Activated B cell treated with CpG ODN at 0.5 μM for 24 hours (primary cell): ENCODE measurements around the gene TEX14. TPM values are rescaled to one million over a fixed set of nuclear protein-coding genes. Genes with fewer than 3 reads are reported as not detected.

Experiments
- ATAC-seq: fragments of 200-7000 bp; cut with Tn5 transposase; one replicate; pipeline ENCODE4 v1.10.0; 2021; ENCODE audit warnings: low read depth, mild to moderate bottlenecking, moderate library complexity
- CTCF ChIA-PET: fragments of 350-600 bp; sonication (Branson Sonifier 250); formaldehyde crosslinking; loops from one replicate; lab custom pipeline; 2021; ENCODE audit warnings: antibody characterized with exemption; lab: Charles Lee
- POLR2A ChIA-PET: fragments of 350-600 bp; sonication (Branson Sonifier 250); formaldehyde crosslinking; loops from one replicate; lab custom pipeline; 2021; ENCODE audit warnings: antibody characterized with exemption; lab: Charles Lee
- DNase-seq: peaks from one replicate; pipeline ENCODE4 v3.0.0; 2022
- H3K27ac Mint-ChIP-seq: one replicate; pipeline ENCODE4 v1.8.0; 2020; ENCODE audit warnings: mixed read lengths
- H3K27me3 Mint-ChIP-seq: one replicate; pipeline ENCODE4 v1.8.0; 2021; ENCODE audit warnings: mixed read lengths
- H3K36me3 Mint-ChIP-seq: one replicate; pipeline ENCODE4 v1.8.0; 2021; ENCODE audit warnings: low read depth, mixed read lengths
- H3K4me1 Mint-ChIP-seq: one replicate; pipeline ENCODE4 v1.8.0; 2021; ENCODE audit warnings: mixed read lengths
- H3K4me3 Mint-ChIP-seq: one replicate; pipeline ENCODE4 v1.8.0; 2020; ENCODE audit warnings: mild to moderate bottlenecking, mixed read lengths
- H3K9me3 Mint-ChIP-seq: one replicate; pipeline ENCODE4 v1.8.0; 2020; ENCODE audit warnings: mixed read lengths
- CTCF ChIP-seq: fragments of 200-600 bp; IDR thresholded peaks from one replicate; pipeline ENCODE4 v1.8.0; 2022; ENCODE audit warnings: antibody characterized with exemption, mild to moderate bottlenecking
- intact Hi-C: fragments of 100-400 bp; cut with micrococcal nuclease; formaldehyde crosslinking; loops from one replicate; pipeline ENCODE4 v1.15.1; 2024
- total RNA-seq: library from RNA; stranded (reverse); gene quantifications from 2 replicates; pipeline ENCODE4 v1.2.3, GENCODE V29; 2022

The TEX14 gene
- total RNA-seq, 1 donor from 2014 or later = 0.16 TPM

GRCh38 chr17:58706351-58707140, 14.7 kb upstream of the TEX14 start:
- ATAC-seq = no peak
- ChIA-PET CTCF (interaction anchor here (0.6 to 1.6 kb wide), 2 partner anchors 297 to 298 kb away, joined by 3 to 6 read pairs; no protein-coding TSS in a partner anchor), POLR2A (interaction anchor here (0.8 kb wide), 1 partner anchor 75 kb away, joined by 3 read pairs; no protein-coding TSS in a partner anchor)
- Mint-ChIP-seq H3K9me3 (no peaks in the 10 kb centered on the region), H3K4me3 (no peak overlapping the region), H3K27ac (no peak overlapping the region), H3K36me3 (peaks cover 46% of the 10 kb centered on the region), H3K27me3 (no peaks in the 10 kb centered on the region), H3K4me1 (peaks cover 16% of the 10 kb centered on the region)
- TF ChIP-seq CTCF = no peak
- intact Hi-C loops = no loop called here
- no peak for DNase-seq

- DNase-seq = no peak
- ChIA-PET POLR2A (interaction anchor here (0.6 kb wide), 1 partner anchor 1619 kb away, joined by 8 read pairs; the partner anchor contains the start of gene AKAP1), CTCF (no interaction called here)
- no peaks in the 10 kb centered on the region for H3K9me3 Mint-ChIP-seq
- peaks cover 16% of the 10 kb centered on the region for H3K4me1 Mint-ChIP-seq
- peaks cover 42% of the 10 kb centered on the region for H3K36me3 Mint-ChIP-seq
- TF ChIP-seq CTCF = no peak
- H3K27me3 Mint-ChIP-seq = no peaks in the 10 kb centered on the region
- no peak overlapping the region for H3K27ac Mint-ChIP-seq
- H3K4me3 Mint-ChIP-seq = no peak overlapping the region
- ATAC-seq = no peak
- intact Hi-C loops = no loop called here
These were observed 12.1 kb upstream of the TEX14 start for GRCh38 chr17:58703916-58704286.

DNA sequence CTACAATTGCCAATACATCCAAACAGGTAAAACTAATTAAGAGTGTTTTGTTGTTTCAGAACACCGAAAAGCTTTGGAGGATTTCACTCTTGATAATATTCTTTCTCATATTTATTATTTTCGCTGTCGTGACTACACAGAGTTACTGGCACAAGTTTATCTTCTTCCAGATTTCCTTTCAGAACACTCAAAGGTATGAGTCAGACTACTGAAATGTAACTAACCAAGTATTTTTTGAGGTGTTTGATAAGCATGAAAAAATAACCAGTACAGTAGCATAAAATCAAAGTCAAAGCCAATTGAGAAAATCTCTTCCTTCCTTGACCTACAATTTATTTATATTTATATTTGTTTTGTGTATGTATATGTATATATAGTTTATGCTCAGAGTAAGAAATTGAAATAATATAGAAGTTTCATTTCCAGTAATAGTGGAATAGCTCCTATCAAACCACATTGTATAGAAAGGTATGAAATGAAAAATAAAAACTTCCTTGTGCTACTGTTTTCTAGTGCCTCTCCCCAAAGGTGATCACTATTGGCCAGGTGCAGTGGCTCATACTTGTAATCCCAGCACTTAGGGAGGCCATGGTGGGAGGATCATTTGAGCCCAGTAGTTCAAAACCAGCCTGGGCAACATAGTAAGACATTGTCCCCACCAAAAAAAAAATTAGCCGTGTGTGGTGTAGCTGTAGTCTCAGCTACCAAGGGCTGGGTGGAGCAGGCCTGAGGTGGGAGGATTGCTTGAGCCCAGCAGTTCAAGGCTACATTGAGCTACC, 11.5 kb upstream of the TEX14 start:
- POLR2A ChIA-PET = interaction anchor here (0.6 kb wide), 1 partner anchor 1618 kb away, joined by 8 read pairs; the partner anchor contains the start of gene AKAP1
- no peak for ATAC-seq
- no peaks in the 10 kb centered on the region for H3K9me3 Mint-ChIP-seq
- peaks cover 16% of the 10 kb centered on the region for H3K4me1 Mint-ChIP-seq
- intact Hi-C loops = no loop called here
- TF ChIP-seq CTCF = no peak
- no peaks in the 10 kb centered on the region for H3K27me3 Mint-ChIP-seq
- H3K4me3 Mint-ChIP-seq = no peak overlapping the region
- CTCF ChIA-PET = interaction anchor here (0.7 kb wide), 1 partner anchor 119 kb away, joined by 6 read pairs; no protein-coding TSS in a partner anchor
- H3K36me3 Mint-ChIP-seq = peaks cover 39% of the 10 kb centered on the region
- DNase-seq = no peak
- H3K27ac Mint-ChIP-seq = no peak overlapping the region

DNA sequence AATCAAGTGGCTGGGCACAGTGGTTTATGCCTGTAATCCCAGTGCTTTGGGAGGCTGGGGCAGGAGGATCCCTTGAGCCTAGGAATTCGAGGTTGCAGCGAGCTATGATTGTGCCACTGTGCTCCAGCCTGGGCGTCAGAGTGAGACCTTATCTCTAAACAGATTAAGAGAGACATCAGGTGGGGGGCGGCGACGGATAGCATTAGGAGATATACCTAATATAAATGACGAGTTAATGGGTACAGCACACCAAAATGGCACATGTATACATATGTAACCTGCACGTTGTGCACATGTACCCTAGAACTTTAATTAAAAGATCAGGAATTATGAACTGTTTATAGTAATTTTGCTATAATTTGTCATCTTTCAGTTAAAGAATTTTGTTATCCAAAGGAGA, 10.9 kb upstream of the TEX14 start:
- no peak for DNase-seq
- ChIA-PET POLR2A (no interaction called here), CTCF (interaction anchor here (0.7 kb wide), 2 partner anchors 115 to 118 kb away, joined by 3 to 6 read pairs; no protein-coding TSS in a partner anchor)
- Mint-ChIP-seq H3K4me1 (peaks cover 16% of the 10 kb centered on the region), H3K4me3 (no peak overlapping the region), H3K27ac (no peak overlapping the region), H3K36me3 (peaks cover 38% of the 10 kb centered on the region), H3K9me3 (no peaks in the 10 kb centered on the region), H3K27me3 (no peaks in the 10 kb centered on the region)
- ATAC-seq = no peak
- intact Hi-C loops = no loop called here
- TF ChIP-seq CTCF = no peak
